Glomerular visceral epithelial cell (primary cell): ENCODE results near the gene MIER2.

ENCODE experiments used
- DNase-seq: peaks from one replicate; pipeline ENCODE4 v3.0.0-alpha.2; 2016; ENCODE audit errors: extremely low spot score

MIER2 gene

DNA sequence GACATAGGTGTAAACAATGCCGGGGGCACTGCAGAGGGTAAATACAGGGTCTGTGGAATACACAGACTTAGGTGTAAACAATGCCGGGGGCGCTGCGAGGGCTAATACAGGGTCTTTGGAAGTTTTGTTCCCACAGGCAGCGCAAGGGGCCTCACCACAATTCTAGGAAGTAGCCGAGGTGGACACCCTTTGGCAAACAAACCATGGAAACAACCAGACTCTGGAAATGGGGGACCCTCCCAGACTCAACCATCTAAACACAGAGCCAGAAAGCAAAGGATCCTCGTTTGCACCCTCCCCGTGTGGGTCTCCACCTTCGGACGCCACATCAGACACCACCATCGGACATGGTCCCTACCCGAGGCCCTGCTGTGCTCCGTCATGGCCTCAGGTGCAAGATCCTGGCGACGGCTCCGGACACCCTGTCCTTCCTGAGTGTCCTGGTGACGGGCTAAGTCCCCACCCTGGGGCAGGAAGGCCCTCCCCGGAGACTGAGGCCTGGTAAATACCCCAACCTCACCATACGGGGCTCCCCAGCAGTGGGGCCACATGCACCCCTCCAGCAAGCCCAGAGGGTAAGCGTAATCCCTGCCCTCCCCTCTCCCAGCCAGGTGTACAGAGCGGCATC is 36.7 kb downstream of the MIER2 start:
- DNase-seq = no peak

- no peak for DNase-seq
Observed at GRCh38 chr19:307111-307531, 37.5 kb downstream of the MIER2 start.

- no peak for DNase-seq
Observed at GRCh38 chr19:306151-306900, 38.3 kb downstream of the MIER2 start.

DNA sequence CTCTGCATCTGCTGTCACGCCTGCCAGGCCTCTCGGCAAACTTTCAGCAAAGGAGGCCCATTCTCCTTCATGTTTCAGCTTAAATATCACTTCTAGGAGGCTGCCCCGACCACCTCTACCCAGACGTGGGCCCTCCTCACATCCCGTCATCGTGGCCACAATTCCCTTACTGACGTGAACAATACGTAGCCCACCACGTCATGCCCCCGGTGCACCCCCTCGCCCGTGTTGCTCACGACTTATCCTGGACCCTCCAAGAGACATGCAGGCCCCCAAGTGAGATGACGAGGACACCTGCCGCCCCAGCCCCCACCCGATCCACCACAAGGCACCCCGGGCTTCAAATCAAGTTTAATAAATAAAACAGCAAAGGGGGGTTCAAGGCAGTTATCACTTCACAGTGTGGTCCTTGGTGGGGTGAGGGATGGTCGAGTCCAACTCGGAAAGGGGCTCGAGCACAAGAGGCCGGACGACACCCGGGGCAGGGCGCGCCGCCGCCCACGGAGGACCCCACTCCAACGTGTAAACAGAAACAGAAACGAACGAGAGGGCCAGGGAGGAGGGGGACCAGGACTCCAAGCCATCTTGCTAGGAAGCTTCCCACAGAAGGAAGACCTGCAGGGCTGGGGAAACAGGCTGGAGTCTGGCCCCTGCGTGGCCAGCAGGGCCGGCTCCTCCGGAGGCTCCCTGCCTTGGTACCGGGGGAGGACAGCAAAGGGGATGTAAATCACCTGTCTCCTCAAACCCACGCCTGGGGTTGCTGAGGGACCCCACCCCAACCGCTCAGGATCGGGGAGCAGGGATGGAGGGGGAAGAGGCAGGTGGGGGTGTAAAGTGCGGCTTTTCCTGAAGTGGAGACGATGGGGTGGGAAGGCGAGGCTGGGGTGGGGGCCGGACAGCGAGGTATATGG is 39.1 kb downstream of the MIER2 start:
- no peak for DNase-seq

DNA sequence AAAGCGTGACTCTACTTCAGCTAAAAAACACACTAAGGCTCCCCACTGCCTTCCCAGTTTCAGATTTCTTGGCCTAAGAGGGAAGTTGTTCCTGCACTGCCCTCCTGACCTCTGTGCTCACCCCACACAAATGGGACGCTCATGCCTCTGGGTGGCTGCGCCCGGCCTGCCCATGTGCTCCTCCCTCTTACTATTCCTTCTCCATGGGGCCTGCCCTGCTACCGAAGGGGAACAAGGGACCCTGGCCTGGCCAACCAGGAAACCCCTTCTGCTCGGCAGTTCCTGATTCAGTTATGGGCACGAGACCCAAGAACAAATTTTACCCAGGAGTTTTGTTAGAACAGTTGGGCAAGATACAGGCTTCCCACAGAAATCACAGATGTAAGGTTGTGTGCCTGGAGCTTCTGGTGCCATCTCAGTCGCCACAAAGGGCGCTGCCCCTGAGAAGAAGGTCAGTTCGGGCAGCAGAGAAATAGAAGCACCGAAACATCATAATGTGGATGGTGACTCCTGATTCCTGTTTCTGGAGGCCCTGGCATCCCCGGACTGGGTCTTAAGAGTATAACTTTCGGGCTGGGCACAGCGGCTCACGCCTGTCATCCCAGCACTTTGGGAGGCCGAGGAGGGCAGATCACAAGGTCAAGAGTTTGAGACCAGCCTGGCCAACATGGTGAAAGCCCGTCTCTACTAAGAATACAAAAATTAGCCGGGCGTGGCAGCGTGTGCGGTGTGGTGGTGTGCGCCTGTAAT is 47.9 kb downstream of the MIER2 start:
- DNase-seq = no peak

DNA sequence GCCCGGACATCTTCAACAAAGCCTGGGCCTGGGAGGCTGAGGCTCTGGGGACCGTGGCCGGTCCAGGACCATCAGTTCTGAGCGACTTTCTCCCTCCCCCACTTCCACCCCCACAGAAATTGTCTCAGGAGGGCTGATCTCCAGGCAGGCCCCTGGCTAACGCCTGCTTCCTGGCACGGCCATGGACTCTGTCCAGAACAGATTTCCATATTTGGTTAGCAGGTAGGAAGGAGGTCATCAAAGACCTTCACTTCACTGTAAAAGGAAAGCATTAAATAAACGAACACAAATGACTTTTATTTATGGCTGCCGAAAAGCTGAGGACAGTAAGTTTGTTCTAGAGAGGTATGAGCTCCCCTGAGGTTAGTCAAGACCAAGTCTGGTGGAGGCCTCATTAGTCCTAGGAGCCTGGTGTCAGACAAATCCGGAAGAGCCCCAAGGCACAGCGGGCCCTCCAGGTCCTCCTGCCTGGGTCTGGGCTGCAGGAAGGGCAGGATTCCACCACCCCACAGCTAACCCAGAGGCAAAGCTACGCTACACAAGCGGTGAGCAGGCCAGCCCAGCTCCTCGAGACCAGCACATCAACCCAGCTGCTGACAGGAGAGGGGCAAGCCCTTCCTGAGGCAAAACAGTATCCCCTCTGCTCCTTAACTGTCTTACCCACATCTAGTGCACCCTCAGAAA is 48.8 kb downstream of the MIER2 start:
- DNase-seq = no peak

- DNase-seq = peak; percentile 35
Observed at GRCh38 chr19:294946-295686, 49.5 kb downstream of the MIER2 start.

GRCh38 chr19:294341-294945 is 50.2 kb downstream of the MIER2 start:
- DNase-seq = no peak

GRCh38 chr19:293436-294110 is 51.0 kb downstream of the MIER2 start:
- DNase-seq = no peak

- no peak for DNase-seq
Observed at GRCh38 chr19:292951-293350, 51.6 kb downstream of the MIER2 start.

DNA sequence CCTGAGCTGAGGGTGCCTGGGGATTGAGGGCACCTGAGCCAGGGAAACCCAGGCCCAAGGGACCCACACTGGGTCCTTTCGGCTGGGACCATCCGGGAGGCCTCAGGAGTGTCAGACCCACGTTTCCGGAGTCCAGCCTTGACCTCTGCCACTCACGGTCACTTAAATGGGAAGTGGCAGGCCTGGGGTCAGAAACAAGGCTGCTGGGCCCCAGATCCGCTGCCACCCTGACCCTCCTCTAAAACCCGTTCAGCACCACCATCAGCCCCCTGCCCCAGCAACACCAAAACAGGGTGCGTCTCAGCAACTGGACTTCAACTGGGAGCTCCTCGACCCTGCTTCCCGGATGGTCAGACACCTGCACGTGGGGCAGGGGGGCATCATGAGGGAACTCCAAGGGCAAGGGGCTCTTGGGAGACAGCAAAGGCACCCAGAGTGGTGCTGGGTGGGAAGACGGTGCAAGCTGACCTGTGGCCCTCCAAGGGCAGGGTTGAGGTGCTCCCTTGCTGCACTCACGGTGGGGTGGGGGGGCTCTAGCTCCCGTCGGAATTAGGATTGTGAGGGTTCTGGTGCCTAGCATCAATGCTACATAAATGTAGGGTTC is 52.2 kb downstream of the MIER2 start:
- DNase-seq = no peak

DNA sequence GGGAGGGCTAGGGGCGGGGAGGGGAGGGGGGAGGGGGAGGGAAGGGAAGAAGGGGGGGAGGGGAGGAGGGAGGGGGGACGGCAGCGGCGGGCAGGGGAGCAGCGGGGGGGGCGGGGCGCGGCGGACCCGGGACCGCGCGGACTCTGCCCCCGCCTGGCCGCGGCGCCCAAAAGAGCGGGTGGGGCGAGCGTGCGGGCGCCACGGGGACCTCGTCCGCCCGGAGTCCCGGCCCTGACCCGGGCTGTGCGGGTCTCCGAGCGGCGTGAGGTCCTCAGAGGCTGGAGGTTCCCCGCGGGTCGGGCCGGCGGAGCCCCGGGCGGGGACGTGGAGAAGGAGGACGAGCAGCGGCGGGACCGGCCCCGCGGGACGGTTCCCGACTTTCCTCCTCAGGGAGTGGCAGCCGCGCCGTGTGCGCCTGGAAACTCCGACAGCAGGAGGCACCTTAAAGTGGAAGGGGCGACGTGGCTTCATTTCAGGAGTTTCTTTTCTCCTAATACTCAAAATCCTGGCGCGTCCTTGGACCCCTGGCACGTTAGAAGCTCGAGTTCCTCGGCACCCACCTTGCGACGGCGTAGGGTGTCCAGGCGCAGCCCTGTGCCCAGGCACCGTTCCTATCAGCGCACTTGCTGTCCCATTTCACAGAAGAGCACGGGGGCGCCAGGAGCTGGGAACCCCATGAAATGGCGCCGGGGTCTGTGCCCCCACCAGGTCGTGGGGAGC is 52.9 kb downstream of the MIER2 start:
- DNase-seq = no peak

DNA sequence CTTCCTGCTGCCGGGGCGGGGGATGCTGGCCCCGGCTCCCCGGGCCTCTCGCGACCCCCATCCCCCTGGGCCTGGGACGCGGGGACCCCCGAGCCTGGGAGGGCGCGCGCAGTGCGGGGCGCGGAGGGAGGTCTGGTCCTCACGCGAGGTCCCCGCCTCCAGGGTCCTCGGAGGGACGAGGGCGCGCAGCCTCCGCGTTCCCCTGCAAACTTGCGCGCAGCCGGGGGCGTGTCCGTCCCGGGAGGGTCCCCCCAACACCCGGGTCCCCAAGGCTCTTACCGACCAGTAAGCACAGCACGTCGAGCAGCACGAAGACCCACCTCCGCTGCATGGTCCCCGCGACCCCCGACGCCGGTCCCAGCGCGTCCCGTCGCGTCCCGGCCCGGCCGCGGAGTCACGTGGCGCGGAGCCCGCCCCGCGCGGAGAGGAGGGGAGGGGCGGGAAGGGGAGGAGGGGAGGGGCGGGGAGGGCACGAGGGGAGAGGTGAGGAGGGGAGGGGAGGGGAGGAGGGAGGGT is 53.5 kb downstream of the MIER2 start, which contains the start of gene PLPP2:
Gene PLPP2, minus strand, starts transcription at position 398 of the 516 bp plus-strand sequence. Its CDS starts 67 bp downstream, at position 331.
- peak; percentile 20 for DNase-seq

GRCh38 chr19:290372-291005 is 54.1 kb downstream of the MIER2 start:
- peak; percentile 48 for DNase-seq

DNA sequence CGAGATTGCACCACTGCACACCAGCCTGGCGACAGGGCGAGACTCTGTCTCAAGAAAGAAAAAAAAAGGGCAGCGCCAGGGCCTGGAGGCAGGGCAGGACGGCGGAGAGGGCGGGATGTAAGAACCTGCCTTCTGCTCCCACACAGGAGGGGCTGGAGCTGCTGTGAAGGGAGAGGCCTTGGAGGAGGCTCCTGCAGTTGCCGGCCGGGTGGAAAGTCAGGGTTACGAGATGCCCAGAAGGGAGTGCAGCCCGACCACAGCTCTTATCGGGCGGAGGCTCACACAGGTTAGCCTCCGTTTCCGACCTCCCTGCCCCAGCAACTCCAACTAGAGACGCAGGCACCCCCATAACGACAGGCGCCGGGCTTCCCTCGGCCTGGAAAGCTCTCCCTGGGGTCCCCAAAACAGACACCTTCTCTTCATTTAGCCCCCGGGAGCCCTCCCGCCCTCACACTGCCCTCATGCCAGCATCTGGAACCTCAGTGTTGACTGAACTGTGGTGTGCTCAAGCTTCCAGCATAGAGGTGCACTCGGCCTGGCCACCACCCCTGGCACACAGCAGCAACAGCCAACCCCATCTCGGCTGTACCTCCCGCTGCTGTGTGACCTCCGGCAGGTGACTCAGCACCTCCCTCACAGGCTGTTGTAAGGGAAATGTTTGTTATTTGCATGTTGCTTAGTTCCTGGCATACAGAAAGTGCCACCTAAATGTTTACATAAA is 54.8 kb downstream of the MIER2 start:
- peak; percentile 72 for DNase-seq

GRCh38 chr19:288911-289310 is 55.7 kb downstream of the MIER2 start:
- no peak for DNase-seq

DNA sequence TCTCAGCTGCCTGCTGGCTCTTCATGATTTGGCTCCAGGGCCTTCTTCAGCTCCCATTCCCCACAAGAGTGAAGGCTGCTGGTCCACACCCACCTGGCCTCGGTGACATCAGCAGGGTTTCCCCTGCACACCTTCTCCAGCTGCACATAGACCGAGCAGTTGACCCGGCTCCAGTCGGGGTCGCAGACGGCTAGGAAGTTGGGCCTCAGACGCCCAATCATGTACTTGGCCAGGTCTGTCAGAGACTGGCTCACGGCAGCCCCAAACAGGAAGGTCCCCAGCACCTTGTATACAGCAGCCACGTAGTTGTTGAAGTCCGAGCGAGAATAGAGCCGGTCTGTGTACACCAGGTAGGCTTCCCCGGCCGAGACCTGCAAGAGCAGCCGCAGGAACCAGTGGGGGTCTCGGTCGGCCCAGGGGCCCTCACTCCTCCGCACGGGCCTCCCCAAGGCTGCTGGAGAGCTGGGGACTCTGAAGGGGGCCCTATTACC is 57.2 kb downstream of the MIER2 start:
- DNase-seq = no peak
